Type B pancreatic cell (in vitro differentiated cells): ENCODE measurements around the gene PSTPIP1. TPM values are rescaled to one million over a fixed set of nuclear protein-coding genes. Genes with fewer than 3 reads are reported as not detected.

ENCODE experiments used
- DNase-seq: peaks from one replicate; pipeline ENCODE4 v3.0.0; 2021; ENCODE audit warnings: mixed read lengths; ENCODE audit not compliant: unreplicated experiment; ENCODE audit errors: extremely low spot score
- H3K27ac Mint-ChIP-seq: 2 replicates; pipeline ENCODE4 v1.8.0; 2021; ENCODE audit warnings: mild to moderate bottlenecking, mixed read lengths
- H3K27me3 Mint-ChIP-seq: 2 replicates; pipeline ENCODE4 v1.8.0; 2021; ENCODE audit warnings: mixed read lengths
- H3K36me3 Mint-ChIP-seq: 2 replicates; pipeline ENCODE4 v1.8.0; 2021; ENCODE audit warnings: mixed read lengths
- H3K4me1 Mint-ChIP-seq: one replicate; pipeline ENCODE4 v1.8.0; 2021; ENCODE audit warnings: mixed read lengths; ENCODE audit not compliant: unreplicated experiment
- H3K4me3 Mint-ChIP-seq: 2 replicates; pipeline ENCODE4 v1.8.0; 2021; ENCODE audit warnings: mild to moderate bottlenecking, mixed read lengths
- H3K9me3 Mint-ChIP-seq: 2 replicates; pipeline ENCODE4 v1.8.0; 2021; ENCODE audit warnings: mixed read lengths
- CTCF ChIP-seq: fragments of 200-600 bp; sonication (generic); conservative IDR thresholded peaks from 2 replicates; pipeline ENCODE4 v1.5.0; 2021; ENCODE audit warnings: antibody characterized with exemption, mild to moderate bottlenecking
- total RNA-seq: library from RNA; stranded (reverse); gene quantifications from 2 replicates; pipeline ENCODE4 v1.2.1, GENCODE V29; 2021; ENCODE audit warnings: low replicate concordance

Gene PSTPIP1
- total RNA-seq, 1 donor from 2014 or later, result 0.77 TPM

- no peak for DNase-seq
- Mint-ChIP-seq H3K27me3 (no peaks in the 10 kb centered on the region), H3K27ac (no peak overlapping the region), H3K4me3 (no peak overlapping the region), H3K9me3 (no peaks in the 10 kb centered on the region), H3K36me3 (no peaks in the 10 kb centered on the region), H3K4me1 (peaks cover 19% of the 10 kb centered on the region)
- no peak for TF ChIP-seq CTCF
Observed at GRCh38 chr15:76987276-76987675, 7.7 kb upstream of the PSTPIP1 start.

GRCh38 chr15:76987896-76988860 is 6.7 kb upstream of the PSTPIP1 start:
- no peak for TF ChIP-seq CTCF
- Mint-ChIP-seq H3K4me1 (peaks cover 19% of the 10 kb centered on the region), H3K27me3 (no peaks in the 10 kb centered on the region), H3K4me3 (no peak overlapping the region), H3K9me3 (no peaks in the 10 kb centered on the region), H3K27ac (no peak overlapping the region), H3K36me3 (no peaks in the 10 kb centered on the region)
- DNase-seq, result no peak

- Mint-ChIP-seq H3K4me3 (no peak overlapping the region), H3K27me3 (no peaks in the 10 kb centered on the region), H3K27ac (peak overlapping the region; percentile 55), H3K9me3 (no peaks in the 10 kb centered on the region), H3K4me1 (peaks cover 15% of the 10 kb centered on the region), H3K36me3 (no peaks in the 10 kb centered on the region)
- no peak for DNase-seq
- TF ChIP-seq CTCF, result no peak
Observed at GRCh38 chr15:76988867-76989780, 5.8 kb upstream of the PSTPIP1 start.

- no peak for TF ChIP-seq CTCF
- DNase-seq, result no peak
- Mint-ChIP-seq H3K4me1 (peaks cover 15% of the 10 kb centered on the region), H3K36me3 (no peaks in the 10 kb centered on the region), H3K27ac (no peak overlapping the region), H3K27me3 (no peaks in the 10 kb centered on the region), H3K9me3 (no peaks in the 10 kb centered on the region), H3K4me3 (no peak overlapping the region)
Observed at GRCh38 chr15:76991048-76991447, 3.9 kb upstream of the PSTPIP1 start.

GRCh38 chr15:76991741-76992645 is 2.9 kb upstream of the PSTPIP1 start:
- TF ChIP-seq CTCF, result no peak
- Mint-ChIP-seq H3K27ac (no peak overlapping the region), H3K4me1 (peaks cover 15% of the 10 kb centered on the region), H3K4me3 (no peak overlapping the region), H3K27me3 (no peaks in the 10 kb centered on the region), H3K36me3 (no peaks in the 10 kb centered on the region), H3K9me3 (no peaks in the 10 kb centered on the region)
- no peak for DNase-seq
